ENCODE data around the gene MAML3. TPM values are rescaled to one million over a fixed set of nuclear protein-coding genes. Genes with fewer than 3 reads are reported as not detected.
A peak's percentile ranks its signal among the peaks of the same experiment; 100 is the strongest.

MAML3 gene
- total and polyA plus RNA-seq, 9 donors: 11.1 to 23.8 (median 14.9) TPM

GRCh38 chr4:140025470-140025869 lies 128.5 kb downstream of the MAML3 start:
- WGBS, 3 donors: 87 to 89% (median 88%) methylated on average over 6 of the region's 6 CpGs
- no peak for DNase-seq
- TF ChIP-seq POLR2A (IDR thresholded peaks at IDR 0.05): no peak
- TF ChIP-seq EP300 (IDR thresholded peaks at IDR 0.05): no peak
- TF ChIP-seq CTCF (IDR thresholded peaks at IDR 0.05): no peak
- Histone ChIP-seq H3K4me1 (ENCODE audit: insufficient read depth) (no peaks in the 10 kb centered on the region), H3K27ac (no peak overlapping the region), H3K36me3 (no peaks in the 10 kb centered on the region), H3K4me3 (no peak overlapping the region), H3K9me3 (no peaks in the 10 kb centered on the region), H3K27me3 (no peaks in the 10 kb centered on the region)
- intact Hi-C loops (cut with DNase I): no loop called here

- no peak for TF ChIP-seq POLR2A (IDR thresholded peaks at IDR 0.05)
- no peak for TF ChIP-seq CTCF (IDR thresholded peaks at IDR 0.05)
- no peak for TF ChIP-seq EP300 (IDR thresholded peaks at IDR 0.05)
- Histone ChIP-seq H3K27ac (peak overlapping the region in 1 of 2 donors; percentile 53), H3K27me3 (no peaks in the 10 kb centered on the region), H3K9me3 (no peaks in the 10 kb centered on the region), H3K4me1 (ENCODE audit: insufficient read depth) (peaks cover 5% of the 10 kb centered on the region), H3K4me3 (no peak overlapping the region), H3K36me3 (no peaks in the 10 kb centered on the region)
- intact Hi-C loops (cut with DNase I): no loop called here
- no peak for DNase-seq
- WGBS, 3 donors: 13 to 15% (median 15%) methylated on average over 4 of the region's 4 CpGs
Measured at GRCh38 chr4:140020457-140021361, 133.3 kb downstream of the MAML3 start.

- intact Hi-C loops (cut with DNase I): loop anchor here in 1 of 4 donors (10.0 kb wide), 1 partner anchor 235 kb away; no protein-coding TSS in a partner anchor
- 85 to 87% (median 86%) methylated on average over 3 of the region's 3 CpGs for WGBS, 3 donors
- H3K9me3 ChIP-seq: no peaks in the 10 kb centered on the region
- H3K36me3 ChIP-seq: no peaks in the 10 kb centered on the region
- no peak for DNase-seq
- H3K4me3 ChIP-seq: no peak overlapping the region
- peak overlapping the region in 1 of 2 donors; percentile 53 for H3K27ac ChIP-seq
- peaks cover 5% of the 10 kb centered on the region for H3K4me1 ChIP-seq (ENCODE audit: insufficient read depth)
- no peaks in the 10 kb centered on the region for H3K27me3 ChIP-seq
- no peak for TF ChIP-seq POLR2A (IDR thresholded peaks at IDR 0.05)
- TF ChIP-seq EP300 (IDR thresholded peaks at IDR 0.05): no peak
- TF ChIP-seq CTCF (IDR thresholded peaks at IDR 0.05): no peak
Measured at GRCh38 chr4:140019619-140020347, 134.2 kb downstream of the MAML3 start.

- H3K27me3 ChIP-seq: no peaks in the 10 kb centered on the region
- peak overlapping the region in 1 of 2 donors; percentile 53 for H3K27ac ChIP-seq
- no peaks in the 10 kb centered on the region for H3K9me3 ChIP-seq
- 70 to 76% (median 72%) methylated on average over 3 of the region's 3 CpGs for WGBS, 3 donors
- no peaks in the 10 kb centered on the region for H3K36me3 ChIP-seq
- no peak overlapping the region for H3K4me3 ChIP-seq
- TF ChIP-seq CTCF (IDR thresholded peaks at IDR 0.05): no peak
- no peak for TF ChIP-seq EP300 (IDR thresholded peaks at IDR 0.05)
- TF ChIP-seq POLR2A (IDR thresholded peaks at IDR 0.05): no peak
- DNase-seq: no peak
- H3K4me1 ChIP-seq (ENCODE audit: insufficient read depth): peaks cover 5% of the 10 kb centered on the region
- intact Hi-C loops (cut with DNase I): loop anchor here in 1 of 4 donors (10.0 kb wide), 1 partner anchor 236 kb away; no protein-coding TSS in a partner anchor
Measured at GRCh38 chr4:140018931-140019618, 134.9 kb downstream of the MAML3 start.
